GM23338 (cell line): Measurements from ENCODE around the gene GADD45A. TPM values are rescaled to one million over a fixed set of nuclear protein-coding genes. Genes with fewer than 3 reads are reported as not detected.

Source experiments
- ATAC-seq: fragments of 200-7000 bp; cut with Tn5 transposase; 3 replicates; pipeline ENCODE4 v1.9.1; 2020
- DNase-seq: peaks from one replicate; pipeline ENCODE4 v3.0.0-alpha.2; 2015; ENCODE audit warnings: low spot score
- H2AFZ ChIP-seq: fragments of 200-600 bp; sonication (generic); 2 replicates; pipeline ENCODE4 v1.8.0; 2016; ENCODE audit warnings: antibody characterized with exemption, mild to moderate bottlenecking, moderate library complexity
- H3F3A ChIP-seq: fragments of 200-600 bp; sonication (generic); replicated peaks from 2 replicates; pipeline ENCODE4 v1.8.0; 2017; ENCODE audit warnings: antibody characterized with exemption, mixed run types, low read depth
- H3K27ac ChIP-seq: fragments of 200-600 bp; sonication (generic); 2 replicates; pipeline ENCODE4 v1.6.1; 2016; ENCODE audit warnings: low read depth
- H3K27me3 ChIP-seq: fragments of 200-600 bp; sonication (generic); 2 replicates; pipeline ENCODE4 v1.8.0; 2016; ENCODE audit warnings: mild to moderate bottlenecking, mixed run types, moderate library complexity; ENCODE audit not compliant: insufficient read depth
- H3K36me3 ChIP-seq: fragments of 200-600 bp; sonication (generic); 2 replicates; pipeline ENCODE4 v1.8.0; 2016; ENCODE audit warnings: mild to moderate bottlenecking; ENCODE audit not compliant: insufficient read depth
- H3K4me1 ChIP-seq: fragments of 200-600 bp; sonication (generic); 2 replicates; pipeline ENCODE4 v1.8.0; 2016; ENCODE audit warnings: mild to moderate bottlenecking, moderate library complexity; ENCODE audit not compliant: insufficient read depth
- H3K4me2 ChIP-seq: fragments of 200-600 bp; sonication (generic); 2 replicates; pipeline ENCODE4 v1.7.1; 2017; ENCODE audit warnings: mixed run types
- H3K4me3 ChIP-seq: fragments of 200-600 bp; sonication (generic); 2 replicates; pipeline ENCODE4 v1.6.1; 2016; ENCODE audit warnings: mixed run types
- H3K79me2 ChIP-seq: fragments of 200-600 bp; sonication (generic); replicated peaks from 2 replicates; pipeline ENCODE4 v1.8.0; 2017; ENCODE audit warnings: mild to moderate bottlenecking; ENCODE audit not compliant: insufficient read depth
- H3K9me2 ChIP-seq: fragments of 200-600 bp; sonication (generic); 2 replicates; pipeline ENCODE4 v1.8.0; 2017; ENCODE audit not compliant: insufficient read depth
- H4K20me1 ChIP-seq: fragments of 200-600 bp; sonication (generic); replicated peaks from 2 replicates; pipeline ENCODE4 v1.8.0; 2017; ENCODE audit warnings: mild to moderate bottlenecking; ENCODE audit not compliant: insufficient read depth
- H3K27ac Mint-ChIP-seq: 2 replicates; pipeline ENCODE4 v1.8.0; 2020; ENCODE audit warnings: inconsistent platforms, mild to moderate bottlenecking, moderate library complexity, mixed read lengths
- H3K27me3 Mint-ChIP-seq: 3 replicates; pipeline ENCODE4 v1.8.0; 2022; ENCODE audit warnings: low read depth, mild to moderate bottlenecking, moderate library complexity, mixed read lengths, inconsistent platforms; ENCODE audit not compliant: insufficient read depth, poor library complexity
- H3K36me3 Mint-ChIP-seq: 3 replicates; pipeline ENCODE4 v1.8.0; 2021; ENCODE audit warnings: low read depth, mild to moderate bottlenecking, inconsistent platforms, moderate library complexity, mixed read lengths
- H3K4me1 Mint-ChIP-seq: 3 replicates; pipeline ENCODE4 v1.8.0; 2020; ENCODE audit warnings: mild to moderate bottlenecking, inconsistent platforms, mixed read lengths
- H3K4me3 Mint-ChIP-seq: 3 replicates; pipeline ENCODE4 v1.8.0; 2021; ENCODE audit warnings: moderate library complexity, mild to moderate bottlenecking, inconsistent platforms, mixed read lengths
- H3K9me3 Mint-ChIP-seq: 3 replicates; pipeline ENCODE4 v1.8.0; 2020; ENCODE audit warnings: moderate library complexity, mild to moderate bottlenecking, inconsistent platforms, mixed read lengths
- CREB1 ChIP-seq: fragments of 250-450 bp; sonication (Bioruptor Pico); IDR thresholded peaks from 2 replicates; pipeline ENCODE4 v1.5.0; 2020; ENCODE audit warnings: low read depth, mild to moderate bottlenecking, moderate library complexity
- EZH2 ChIP-seq: fragments of 200-600 bp; sonication (generic); IDR thresholded peaks from one replicate; pipeline ENCODE4 v1.8.0; 2017; ENCODE audit warnings: antibody characterized with exemption, mild to moderate bottlenecking, low read depth; ENCODE audit not compliant: unreplicated experiment
- JUNB ChIP-seq: IDR thresholded peaks from one replicate; pipeline ENCODE4 v1.6.1; 2016; ENCODE audit warnings: antibody characterized with exemption; ENCODE audit not compliant: unreplicated experiment
- ZNF331 ChIP-seq: fragments of 250-450 bp; sonication (Bioruptor Pico); IDR thresholded peaks from 2 replicates; pipeline ENCODE4 v1.5.0; 2020; ENCODE audit warnings: low read depth, mild to moderate bottlenecking, moderate library complexity
- ZNF462 ChIP-seq: fragments of 250-450 bp; sonication (Bioruptor Pico); IDR thresholded peaks from 2 replicates; pipeline ENCODE4 v1.5.0; 2020; ENCODE audit warnings: mild to moderate bottlenecking, moderate library complexity
- polyA plus RNA-seq: library from polyadenylated mRNA; unstranded; fragments of >200 nt; fragmentation: Nextera tagmentation; extraction: Ambion mirVana; gene quantifications from 2 replicates; pipeline ENCODE4 v1.2.1, GENCODE V29; 2016
- total RNA-seq: library from RNA; depleted of rRNA; stranded (reverse); fragments of >200 nt; shearing (Covaris generic); gene quantifications from 2 replicates; pipeline ENCODE4 v1.2.3, GENCODE V29; 2014
- TF ChIP-seq, protein P1 (sequence below): IDR thresholded peaks from one replicate; pipeline ENCODE4 v1.6.1; 2018; ENCODE audit warnings: antibody characterized with exemption; ENCODE audit not compliant: unreplicated experiment

GADD45A gene
- total and polyA plus RNA-seq, 2 experiments from 2014 or later: 25.9 to 39.5 TPM

GRCh38 chr1:67687649-67688048 lies 2.6 kb downstream of the GADD45A start:
- Histone ChIP-seq H3K36me3 (peaks cover 7% of the 10 kb centered on the region), H3K4me3 (peak overlapping the region; percentile 95; the same call in 1 of the 2 replicates), H3K4me2 (no peak overlapping the region), H4K20me1 (peaks cover 4% of the 10 kb centered on the region; the same call in 1 of the 2 replicates), H3F3A (0 out of 2 replicates have a peak, but pooled peaks cover 3% of the 10 kb centered on the region), H3K4me1 (peaks cover 17% of the 10 kb centered on the region), H3K27me3 (no peaks in the 10 kb centered on the region), H3K9me2 (no peaks in the 10 kb centered on the region), H3K79me2 (peaks cover 15% of the 10 kb centered on the region), H3K27ac (no peak overlapping the region), H2AFZ (no peak overlapping the region)
- peak overlapping the region; percentile 47; the same call in 1 of the 2 replicates for H3K27ac Mint-ChIP-seq
- ATAC-seq (no peak), DNase-seq (no peak)
- TF ChIP-seq, protein P1, sequence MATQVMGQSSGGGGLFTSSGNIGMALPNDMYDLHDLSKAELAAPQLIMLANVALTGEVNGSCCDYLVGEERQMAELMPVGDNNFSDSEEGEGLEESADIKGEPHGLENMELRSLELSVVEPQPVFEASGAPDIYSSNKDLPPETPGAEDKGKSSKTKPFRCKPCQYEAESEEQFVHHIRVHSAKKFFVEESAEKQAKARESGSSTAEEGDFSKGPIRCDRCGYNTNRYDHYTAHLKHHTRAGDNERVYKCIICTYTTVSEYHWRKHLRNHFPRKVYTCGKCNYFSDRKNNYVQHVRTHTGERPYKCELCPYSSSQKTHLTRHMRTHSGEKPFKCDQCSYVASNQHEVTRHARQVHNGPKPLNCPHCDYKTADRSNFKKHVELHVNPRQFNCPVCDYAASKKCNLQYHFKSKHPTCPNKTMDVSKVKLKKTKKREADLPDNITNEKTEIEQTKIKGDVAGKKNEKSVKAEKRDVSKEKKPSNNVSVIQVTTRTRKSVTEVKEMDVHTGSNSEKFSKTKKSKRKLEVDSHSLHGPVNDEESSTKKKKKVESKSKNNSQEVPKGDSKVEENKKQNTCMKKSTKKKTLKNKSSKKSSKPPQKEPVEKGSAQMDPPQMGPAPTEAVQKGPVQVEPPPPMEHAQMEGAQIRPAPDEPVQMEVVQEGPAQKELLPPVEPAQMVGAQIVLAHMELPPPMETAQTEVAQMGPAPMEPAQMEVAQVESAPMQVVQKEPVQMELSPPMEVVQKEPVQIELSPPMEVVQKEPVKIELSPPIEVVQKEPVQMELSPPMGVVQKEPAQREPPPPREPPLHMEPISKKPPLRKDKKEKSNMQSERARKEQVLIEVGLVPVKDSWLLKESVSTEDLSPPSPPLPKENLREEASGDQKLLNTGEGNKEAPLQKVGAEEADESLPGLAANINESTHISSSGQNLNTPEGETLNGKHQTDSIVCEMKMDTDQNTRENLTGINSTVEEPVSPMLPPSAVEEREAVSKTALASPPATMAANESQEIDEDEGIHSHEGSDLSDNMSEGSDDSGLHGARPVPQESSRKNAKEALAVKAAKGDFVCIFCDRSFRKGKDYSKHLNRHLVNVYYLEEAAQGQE: no peak
- TF ChIP-seq EZH2: no peak
- no peak for TF ChIP-seq ZNF462 (CRISPR knock-in tag)
- TF ChIP-seq JUNB: no peak
- TF ChIP-seq CREB1 (CRISPR knock-in tag): no peak
- TF ChIP-seq ZNF331 (CRISPR knock-in tag): no peak
- peaks cover 27% of the 10 kb centered on the region for H3K4me1 Mint-ChIP-seq
- peak overlapping the region; percentile 11; the same call in 2 of the 3 replicates for H3K4me3 Mint-ChIP-seq
- H3K9me3 Mint-ChIP-seq: no peaks in the 10 kb centered on the region; the same call in 2 of the 3 replicates
- H3K27me3 Mint-ChIP-seq: peaks cover 7% of the 10 kb centered on the region
- peaks cover 25% of the 10 kb centered on the region for H3K36me3 Mint-ChIP-seq
